ENCODE measurements around the gene GEN1.
"Not testable (repeated sequence)": the region's sequence is repeated elsewhere in the genome, so short reads cannot be mapped to it uniquely, and the experiment has no call there.

GEN1 gene

GRCh38 chr2:17816396-17817245 is 62.7 kb downstream of the GEN1 start, which contains the start of gene MSGN1:
TSS of gene MSGN1 (plus strand) at chr2:17816460. CDS start at chr2:17816519, 59 bp downstream.
- Histone ChIP-seq H3K9me3 (ENCODE audit: severe bottlenecking) (no peaks in the 10 kb centered on the region), H3K36me3 (no peaks in the 10 kb centered on the region), H3K27me3 (ENCODE audit: insufficient read depth, low read depth, severe bottlenecking) (no peaks in the 10 kb centered on the region), H3K27ac (peak within 1 kb of the TSS; percentile 15; the same call in 1 of the 2 replicates), H3K4me3 (ENCODE audit: low read depth, low read length) (no peak within 1 kb of the TSS)
- no peak for DNase-seq
- no peak for TF ChIP-seq CTCF (IDR thresholded peaks at IDR 0.05; ENCODE audit: low read depth, low read length)

GRCh38 chr2:17818235-17818815 is 64.4 kb downstream of the GEN1 start:
- Histone ChIP-seq H3K27ac (no peak overlapping the region), H3K27me3 (ENCODE audit: insufficient read depth, low read depth, severe bottlenecking) (no peaks in the 10 kb centered on the region), H3K36me3 (no peaks in the 10 kb centered on the region), H3K9me3 (ENCODE audit: severe bottlenecking) (no peaks in the 10 kb centered on the region), H3K4me3 (ENCODE audit: low read depth, low read length) (no peak overlapping the region)
- no peak for TF ChIP-seq CTCF (IDR thresholded peaks at IDR 0.05; ENCODE audit: low read depth, low read length)
- no peak for DNase-seq

GRCh38 chr2:17821080-17821479 is 67.1 kb downstream of the GEN1 start:
- Histone ChIP-seq H3K4me3 (ENCODE audit: low read depth, low read length) (no peak overlapping the region), H3K27me3 (ENCODE audit: insufficient read depth, low read depth, severe bottlenecking) (no peaks in the 10 kb centered on the region), H3K27ac (no peak overlapping the region), H3K9me3 (ENCODE audit: severe bottlenecking) (no peaks in the 10 kb centered on the region), H3K36me3 (no peaks in the 10 kb centered on the region)
- no peak for TF ChIP-seq CTCF (IDR thresholded peaks at IDR 0.05; ENCODE audit: low read depth, low read length)
- no peak for DNase-seq

- no peak for TF ChIP-seq CTCF (IDR thresholded peaks at IDR 0.05; ENCODE audit: low read depth, low read length)
- no peaks in the 10 kb centered on the region for H3K9me3 ChIP-seq (ENCODE audit: severe bottlenecking)
- H3K27me3 ChIP-seq (ENCODE audit: insufficient read depth, low read depth, severe bottlenecking), result no peaks in the 10 kb centered on the region
- no peak overlapping the region for H3K4me3 ChIP-seq (ENCODE audit: low read depth, low read length)
- DNase-seq, result no peak
- H3K36me3 ChIP-seq, result no peaks in the 10 kb centered on the region
- no peak overlapping the region for H3K27ac ChIP-seq
Measured at GRCh38 chr2:17821535-17822444, 67.9 kb downstream of the GEN1 start.

- DNase-seq, result no peak
- no peak for TF ChIP-seq CTCF (IDR thresholded peaks at IDR 0.05; ENCODE audit: low read depth, low read length)
- H3K4me3 ChIP-seq (ENCODE audit: low read depth, low read length), result no peak overlapping the region
- no peaks in the 10 kb centered on the region for H3K36me3 ChIP-seq
- H3K27ac ChIP-seq, result no peak overlapping the region
- H3K27me3 ChIP-seq (ENCODE audit: insufficient read depth, low read depth, severe bottlenecking), result no peaks in the 10 kb centered on the region
- no peaks in the 10 kb centered on the region for H3K9me3 ChIP-seq (ENCODE audit: severe bottlenecking)
Measured at GRCh38 chr2:17822445-17823117, 68.6 kb downstream of the GEN1 start.

- H3K4me3 ChIP-seq (ENCODE audit: low read depth, low read length); DNase-seq; H3K27ac ChIP-seq; H3K9me3 ChIP-seq (ENCODE audit: severe bottlenecking); H3K36me3 ChIP-seq; H3K27me3 ChIP-seq (ENCODE audit: insufficient read depth, low read depth, severe bottlenecking): not testable (repeated sequence)
Measured at GRCh38 chr2:17823646-17824045, 69.7 kb downstream of the GEN1 start.

All from WERI-Rb-1 (cell line).